WTC11 (cell line): Measurements from ENCODE around the gene DPP4. TPM values are rescaled to one million over a fixed set of nuclear protein-coding genes. Genes with fewer than 3 reads are reported as not detected.

ENCODE experiments used
- ATAC-seq: fragments of 200-7000 bp; cut with Tn5 transposase; 2 replicates; pipeline ENCODE4 v1.10.0; 2021; ENCODE audit warnings: mild to moderate bottlenecking, moderate library complexity
- CTCF ChIA-PET: fragments of 300-600 bp; sonication (Branson Sonifier 250); formaldehyde crosslinking; loops from one replicate; lab custom pipeline; 2021; ENCODE audit warnings: antibody characterized with exemption; lab: Charles Lee
- POLR2A ChIA-PET: fragments of 350-600 bp; sonication (Branson Sonifier 250); formaldehyde crosslinking; loops from one replicate; lab custom pipeline; 2021; ENCODE audit warnings: antibody characterized with exemption; lab: Charles Lee
- DNase-seq: peaks from one replicate; pipeline ENCODE4 v3.0.0; 2021; ENCODE audit warnings: low spot score
- H3K27ac Mint-ChIP-seq: 2 replicates; pipeline ENCODE4 v1.8.0; 2021; ENCODE audit warnings: mixed read lengths
- H3K27me3 Mint-ChIP-seq: 2 replicates; pipeline ENCODE4 v1.8.0; 2021; ENCODE audit warnings: low read depth, mild to moderate bottlenecking, moderate library complexity, mixed read lengths
- H3K36me3 Mint-ChIP-seq: 2 replicates; pipeline ENCODE4 v1.8.0; 2021; ENCODE audit warnings: mixed read lengths
- H3K4me1 Mint-ChIP-seq: 2 replicates; pipeline ENCODE4 v1.8.0; 2022; ENCODE audit warnings: mixed read lengths
- H3K4me3 Mint-ChIP-seq: 2 replicates; pipeline ENCODE4 v1.8.0; 2021; ENCODE audit warnings: mild to moderate bottlenecking, moderate library complexity, mixed read lengths
- H3K9me3 Mint-ChIP-seq: 2 replicates; pipeline ENCODE4 v1.8.0; 2021; ENCODE audit warnings: mixed read lengths
- ELF4 ChIP-seq: sonication (generic); formaldehyde crosslinking; IDR thresholded peaks from 2 replicates; pipeline ENCODE4 v1.8.1; 2022; ENCODE audit warnings: low read depth, mild to moderate bottlenecking, moderate library complexity, missing genetic modification reagents
- FOXJ3 ChIP-seq: sonication (generic); formaldehyde crosslinking; IDR thresholded peaks from 2 replicates; pipeline ENCODE4 v1.9.0; 2021; ENCODE audit warnings: missing genetic modification reagents, mild to moderate bottlenecking, borderline replicate concordance
- NFATC4 ChIP-seq: fragments of 250-450 bp; sonication (Bioruptor Pico); IDR thresholded peaks from 2 replicates; pipeline ENCODE4 v1.9.0; 2021; ENCODE audit warnings: mild to moderate bottlenecking
- NR1H2 ChIP-seq: sonication (generic); formaldehyde crosslinking; IDR thresholded peaks from 2 replicates; pipeline ENCODE4 v1.9.0; 2021; ENCODE audit warnings: mild to moderate bottlenecking, moderate library complexity, missing genetic modification reagents
- NR2C2 ChIP-seq: sonication (generic); formaldehyde crosslinking; IDR thresholded peaks from 2 replicates; pipeline ENCODE4 v1.8.0; 2022; ENCODE audit warnings: mild to moderate bottlenecking, missing genetic modification reagents
- TCF7 ChIP-seq: sonication (generic); formaldehyde crosslinking; IDR thresholded peaks from 2 replicates; pipeline ENCODE4 v1.8.0; 2022; ENCODE audit warnings: mild to moderate bottlenecking, low read depth, missing genetic modification reagents, moderate library complexity
- TP53 ChIP-seq: sonication (generic); formaldehyde crosslinking; IDR thresholded peaks from 2 replicates; pipeline ENCODE4 v1.8.1; 2023; ENCODE audit warnings: mild to moderate bottlenecking, missing genetic modification reagents
- ZNF416 ChIP-seq: fragments of 250-450 bp; sonication (Bioruptor Pico); IDR thresholded peaks from 2 replicates; pipeline ENCODE4 v1.9.0; 2021; ENCODE audit warnings: mild to moderate bottlenecking, inconsistent platforms
- total RNA-seq: library from RNA; stranded (reverse); gene quantifications from 3 replicates; pipeline ENCODE4 v1.2.3, GENCODE V29; 2021
- TF ChIP-seq, protein P1 (sequence below): fragments of 250-450 bp; sonication (Bioruptor Pico); IDR thresholded peaks from 2 replicates; pipeline ENCODE4 v1.9.0; 2021; ENCODE audit warnings: mild to moderate bottlenecking
- TF ChIP-seq, protein P2 (sequence below): sonication (generic); formaldehyde crosslinking; IDR thresholded peaks from 2 replicates; pipeline ENCODE4 v1.8.1; 2022; ENCODE audit warnings: low read depth, missing genetic modification reagents, borderline replicate concordance
- TF ChIP-seq, protein P3 (sequence below): fragments of 250-450 bp; sonication (Bioruptor Pico); IDR thresholded peaks from 2 replicates; pipeline ENCODE4 v1.9.0; 2021; ENCODE audit warnings: mild to moderate bottlenecking
- TF ChIP-seq, protein P4 (sequence below): sonication (generic); formaldehyde crosslinking; IDR thresholded peaks from 2 replicates; pipeline ENCODE4 v1.8.0; 2022; ENCODE audit warnings: mild to moderate bottlenecking, missing genetic modification reagents
- TF ChIP-seq, protein P5 (sequence below): sonication (generic); formaldehyde crosslinking; IDR thresholded peaks from 2 replicates; pipeline ENCODE4 v1.8.1; 2022; ENCODE audit warnings: mild to moderate bottlenecking, missing genetic modification reagents, moderate library complexity, borderline replicate concordance
- TF ChIP-seq, protein P6 (sequence below): sonication (generic); formaldehyde crosslinking; IDR thresholded peaks from 2 replicates; pipeline ENCODE4 v1.8.1; 2023; ENCODE audit warnings: mild to moderate bottlenecking, missing genetic modification reagents, moderate library complexity
- TF ChIP-seq, protein P7 (sequence below): sonication (generic); formaldehyde crosslinking; IDR thresholded peaks from 2 replicates; pipeline ENCODE4 v1.8.0; 2023; ENCODE audit warnings: mild to moderate bottlenecking, missing genetic modification reagents

Gene DPP4
- total RNA-seq, 1 experiment from 2014 or later, result 3.6 TPM

DNA sequence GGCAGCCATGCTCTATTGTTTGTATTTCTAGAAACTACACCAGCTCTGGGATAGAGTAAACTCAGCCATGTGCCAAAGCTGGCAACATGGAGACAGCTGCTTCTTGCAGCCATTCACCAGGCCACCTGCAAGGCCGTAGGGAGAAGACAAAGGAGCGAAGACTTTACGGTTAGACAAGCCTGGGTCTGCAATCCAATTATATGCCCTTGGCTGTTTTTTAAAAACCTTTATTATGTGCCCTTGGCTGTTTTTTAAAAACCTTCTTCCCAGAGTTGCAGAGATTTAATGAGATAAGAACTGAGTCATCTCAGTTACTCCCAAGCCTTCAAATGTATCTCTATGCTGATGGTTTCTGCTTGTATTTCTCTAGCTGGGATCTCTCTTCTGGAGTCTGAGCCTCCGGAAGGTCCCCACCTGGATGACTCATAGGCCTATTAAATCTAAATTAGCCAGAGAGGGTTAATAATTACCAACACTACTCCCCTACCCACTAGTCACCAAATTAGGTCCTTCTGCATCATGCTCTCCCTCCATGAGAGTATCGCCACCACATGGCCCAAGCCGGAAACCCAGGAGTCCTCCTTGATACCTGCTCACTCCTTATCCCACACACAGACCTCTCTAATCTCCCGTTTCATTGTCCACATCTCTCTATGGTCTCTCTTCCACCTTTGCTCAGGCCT is 17.5 kb upstream of the DPP4 start:
- Mint-ChIP-seq H3K4me3 (no peak overlapping the region), H3K9me3 (no peaks in the 10 kb centered on the region), H3K27ac (no peak overlapping the region), H3K4me1 (no peaks in the 10 kb centered on the region), H3K36me3 (no peaks in the 10 kb centered on the region), H3K27me3 (no peaks in the 10 kb centered on the region)
- TF ChIP-seq ELF4 (no peak), NR1H2 (no peak), ZNF416 (CRISPR knock-in tag) (no peak), NFATC4 (CRISPR knock-in tag) (no peak), TCF7 (CRISPR knock-in tag) (no peak), NR2C2 (CRISPR knock-in tag) (no peak)
- TF ChIP-seq, protein P1, sequence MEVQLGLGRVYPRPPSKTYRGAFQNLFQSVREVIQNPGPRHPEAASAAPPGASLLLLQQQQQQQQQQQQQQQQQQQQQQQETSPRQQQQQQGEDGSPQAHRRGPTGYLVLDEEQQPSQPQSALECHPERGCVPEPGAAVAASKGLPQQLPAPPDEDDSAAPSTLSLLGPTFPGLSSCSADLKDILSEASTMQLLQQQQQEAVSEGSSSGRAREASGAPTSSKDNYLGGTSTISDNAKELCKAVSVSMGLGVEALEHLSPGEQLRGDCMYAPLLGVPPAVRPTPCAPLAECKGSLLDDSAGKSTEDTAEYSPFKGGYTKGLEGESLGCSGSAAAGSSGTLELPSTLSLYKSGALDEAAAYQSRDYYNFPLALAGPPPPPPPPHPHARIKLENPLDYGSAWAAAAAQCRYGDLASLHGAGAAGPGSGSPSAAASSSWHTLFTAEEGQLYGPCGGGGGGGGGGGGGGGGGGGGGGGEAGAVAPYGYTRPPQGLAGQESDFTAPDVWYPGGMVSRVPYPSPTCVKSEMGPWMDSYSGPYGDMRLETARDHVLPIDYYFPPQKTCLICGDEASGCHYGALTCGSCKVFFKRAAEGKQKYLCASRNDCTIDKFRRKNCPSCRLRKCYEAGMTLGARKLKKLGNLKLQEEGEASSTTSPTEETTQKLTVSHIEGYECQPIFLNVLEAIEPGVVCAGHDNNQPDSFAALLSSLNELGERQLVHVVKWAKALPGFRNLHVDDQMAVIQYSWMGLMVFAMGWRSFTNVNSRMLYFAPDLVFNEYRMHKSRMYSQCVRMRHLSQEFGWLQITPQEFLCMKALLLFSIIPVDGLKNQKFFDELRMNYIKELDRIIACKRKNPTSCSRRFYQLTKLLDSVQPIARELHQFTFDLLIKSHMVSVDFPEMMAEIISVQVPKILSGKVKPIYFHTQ (CRISPR knock-in tag), result no peak
- TF ChIP-seq, protein P2, sequence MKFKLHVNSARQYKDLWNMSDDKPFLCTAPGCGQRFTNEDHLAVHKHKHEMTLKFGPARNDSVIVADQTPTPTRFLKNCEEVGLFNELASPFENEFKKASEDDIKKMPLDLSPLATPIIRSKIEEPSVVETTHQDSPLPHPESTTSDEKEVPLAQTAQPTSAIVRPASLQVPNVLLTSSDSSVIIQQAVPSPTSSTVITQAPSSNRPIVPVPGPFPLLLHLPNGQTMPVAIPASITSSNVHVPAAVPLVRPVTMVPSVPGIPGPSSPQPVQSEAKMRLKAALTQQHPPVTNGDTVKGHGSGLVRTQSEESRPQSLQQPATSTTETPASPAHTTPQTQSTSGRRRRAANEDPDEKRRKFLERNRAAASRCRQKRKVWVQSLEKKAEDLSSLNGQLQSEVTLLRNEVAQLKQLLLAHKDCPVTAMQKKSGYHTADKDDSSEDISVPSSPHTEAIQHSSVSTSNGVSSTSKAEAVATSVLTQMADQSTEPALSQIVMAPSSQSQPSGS (CRISPR knock-in tag), result no peak
- TF ChIP-seq, protein P3, sequence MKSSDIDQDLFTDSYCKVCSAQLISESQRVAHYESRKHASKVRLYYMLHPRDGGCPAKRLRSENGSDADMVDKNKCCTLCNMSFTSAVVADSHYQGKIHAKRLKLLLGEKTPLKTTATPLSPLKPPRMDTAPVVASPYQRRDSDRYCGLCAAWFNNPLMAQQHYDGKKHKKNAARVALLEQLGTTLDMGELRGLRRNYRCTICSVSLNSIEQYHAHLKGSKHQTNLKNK (CRISPR knock-in tag), result no peak
- TF ChIP-seq, protein P4, sequence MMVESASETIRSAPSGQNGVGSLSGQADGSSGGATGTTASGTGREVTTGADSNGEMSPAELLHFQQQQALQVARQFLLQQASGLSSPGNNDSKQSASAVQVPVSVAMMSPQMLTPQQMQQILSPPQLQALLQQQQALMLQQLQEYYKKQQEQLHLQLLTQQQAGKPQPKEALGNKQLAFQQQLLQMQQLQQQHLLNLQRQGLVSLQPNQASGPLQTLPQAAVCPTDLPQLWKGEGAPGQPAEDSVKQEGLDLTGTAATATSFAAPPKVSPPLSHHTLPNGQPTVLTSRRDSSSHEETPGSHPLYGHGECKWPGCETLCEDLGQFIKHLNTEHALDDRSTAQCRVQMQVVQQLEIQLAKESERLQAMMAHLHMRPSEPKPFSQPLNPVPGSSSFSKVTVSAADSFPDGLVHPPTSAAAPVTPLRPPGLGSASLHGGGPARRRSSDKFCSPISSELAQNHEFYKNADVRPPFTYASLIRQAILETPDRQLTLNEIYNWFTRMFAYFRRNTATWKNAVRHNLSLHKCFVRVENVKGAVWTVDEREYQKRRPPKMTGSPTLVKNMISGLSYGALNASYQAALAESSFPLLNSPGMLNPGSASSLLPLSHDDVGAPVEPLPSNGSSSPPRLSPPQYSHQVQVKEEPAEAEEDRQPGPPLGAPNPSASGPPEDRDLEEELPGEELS, result no peak
- TF ChIP-seq, protein P5, sequence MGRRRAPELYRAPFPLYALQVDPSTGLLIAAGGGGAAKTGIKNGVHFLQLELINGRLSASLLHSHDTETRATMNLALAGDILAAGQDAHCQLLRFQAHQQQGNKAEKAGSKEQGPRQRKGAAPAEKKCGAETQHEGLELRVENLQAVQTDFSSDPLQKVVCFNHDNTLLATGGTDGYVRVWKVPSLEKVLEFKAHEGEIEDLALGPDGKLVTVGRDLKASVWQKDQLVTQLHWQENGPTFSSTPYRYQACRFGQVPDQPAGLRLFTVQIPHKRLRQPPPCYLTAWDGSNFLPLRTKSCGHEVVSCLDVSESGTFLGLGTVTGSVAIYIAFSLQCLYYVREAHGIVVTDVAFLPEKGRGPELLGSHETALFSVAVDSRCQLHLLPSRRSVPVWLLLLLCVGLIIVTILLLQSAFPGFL (CRISPR knock-in tag), result no peak
- ChIA-PET CTCF (interaction anchor here (1.0 to 1.5 kb wide), 2 partner anchors 103 to 144 kb away, joined by 3 to 4 read pairs; no protein-coding TSS in a partner anchor), POLR2A (no interaction called here)
- DNase-seq (peak; percentile 58), ATAC-seq (peak; percentile 98)

DNA sequence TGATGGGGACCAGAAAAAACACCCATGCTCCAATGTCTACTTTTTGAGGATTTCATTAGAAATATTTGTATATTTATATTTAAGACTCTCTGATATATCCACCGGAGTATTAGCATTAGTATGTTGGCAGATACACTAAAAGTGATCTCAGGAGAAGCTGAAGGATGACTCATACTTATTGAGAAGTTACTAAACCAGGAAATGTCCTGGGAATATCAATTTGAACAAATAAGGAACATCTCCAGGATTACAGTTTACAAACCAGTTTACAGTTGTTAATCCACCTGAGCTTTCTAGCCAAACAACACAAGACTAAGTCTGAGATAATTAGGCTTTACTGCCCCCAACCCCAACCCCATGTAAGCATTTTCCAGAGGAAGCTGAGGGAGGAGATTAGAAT is 16.1 kb upstream of the DPP4 start:
- H3K27me3 Mint-ChIP-seq, result no peaks in the 10 kb centered on the region
- no peak overlapping the region for H3K4me3 Mint-ChIP-seq
- TF ChIP-seq, protein P6, sequence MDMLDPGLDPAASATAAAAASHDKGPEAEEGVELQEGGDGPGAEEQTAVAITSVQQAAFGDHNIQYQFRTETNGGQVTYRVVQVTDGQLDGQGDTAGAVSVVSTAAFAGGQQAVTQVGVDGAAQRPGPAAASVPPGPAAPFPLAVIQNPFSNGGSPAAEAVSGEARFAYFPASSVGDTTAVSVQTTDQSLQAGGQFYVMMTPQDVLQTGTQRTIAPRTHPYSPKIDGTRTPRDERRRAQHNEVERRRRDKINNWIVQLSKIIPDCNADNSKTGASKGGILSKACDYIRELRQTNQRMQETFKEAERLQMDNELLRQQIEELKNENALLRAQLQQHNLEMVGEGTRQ, result no peak
- TF ChIP-seq, all 79 proteins: peak for 0
- DNase-seq (no peak), ATAC-seq (no peak)
- ChIA-PET CTCF (interaction anchor here (1.5 kb wide), 1 partner anchor 143 kb away, joined by 4 read pairs; no protein-coding TSS in a partner anchor), POLR2A (no interaction called here)
- H3K4me1 Mint-ChIP-seq, result no peaks in the 10 kb centered on the region
- H3K27ac Mint-ChIP-seq, result no peak overlapping the region
- H3K36me3 Mint-ChIP-seq, result no peaks in the 10 kb centered on the region
- no peaks in the 10 kb centered on the region for H3K9me3 Mint-ChIP-seq

DNA sequence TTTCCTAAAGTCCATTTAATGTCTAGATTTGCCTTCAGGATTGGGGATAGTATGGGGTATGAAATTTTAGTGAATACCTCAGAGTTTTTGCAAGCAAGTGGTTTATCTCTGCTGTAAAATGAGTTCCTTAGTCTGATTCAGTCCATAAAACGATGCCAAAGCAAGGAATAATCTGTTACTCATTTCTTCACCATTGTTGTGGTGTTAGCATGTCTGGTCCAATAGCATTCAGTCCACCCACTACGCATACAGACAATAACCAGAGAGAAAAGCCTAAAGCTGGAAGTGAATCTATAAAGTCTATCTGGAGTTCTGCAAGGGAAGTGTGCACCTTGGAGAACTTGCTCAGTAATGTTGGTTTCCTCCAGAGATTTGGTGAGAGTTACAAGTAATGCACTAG is 12.9 kb upstream of the DPP4 start:
- DNase-seq (no peak), ATAC-seq (no peak)
- no peak overlapping the region for H3K4me3 Mint-ChIP-seq
- CTCF ChIA-PET, result no interaction called here
- H3K9me3 Mint-ChIP-seq, result no peaks in the 10 kb centered on the region
- no peaks in the 10 kb centered on the region for H3K36me3 Mint-ChIP-seq
- H3K27ac Mint-ChIP-seq, result no peak overlapping the region
- POLR2A ChIA-PET, result no interaction called here
- H3K4me1 Mint-ChIP-seq, result no peaks in the 10 kb centered on the region
- H3K27me3 Mint-ChIP-seq, result no peaks in the 10 kb centered on the region
- TF ChIP-seq, protein P7, sequence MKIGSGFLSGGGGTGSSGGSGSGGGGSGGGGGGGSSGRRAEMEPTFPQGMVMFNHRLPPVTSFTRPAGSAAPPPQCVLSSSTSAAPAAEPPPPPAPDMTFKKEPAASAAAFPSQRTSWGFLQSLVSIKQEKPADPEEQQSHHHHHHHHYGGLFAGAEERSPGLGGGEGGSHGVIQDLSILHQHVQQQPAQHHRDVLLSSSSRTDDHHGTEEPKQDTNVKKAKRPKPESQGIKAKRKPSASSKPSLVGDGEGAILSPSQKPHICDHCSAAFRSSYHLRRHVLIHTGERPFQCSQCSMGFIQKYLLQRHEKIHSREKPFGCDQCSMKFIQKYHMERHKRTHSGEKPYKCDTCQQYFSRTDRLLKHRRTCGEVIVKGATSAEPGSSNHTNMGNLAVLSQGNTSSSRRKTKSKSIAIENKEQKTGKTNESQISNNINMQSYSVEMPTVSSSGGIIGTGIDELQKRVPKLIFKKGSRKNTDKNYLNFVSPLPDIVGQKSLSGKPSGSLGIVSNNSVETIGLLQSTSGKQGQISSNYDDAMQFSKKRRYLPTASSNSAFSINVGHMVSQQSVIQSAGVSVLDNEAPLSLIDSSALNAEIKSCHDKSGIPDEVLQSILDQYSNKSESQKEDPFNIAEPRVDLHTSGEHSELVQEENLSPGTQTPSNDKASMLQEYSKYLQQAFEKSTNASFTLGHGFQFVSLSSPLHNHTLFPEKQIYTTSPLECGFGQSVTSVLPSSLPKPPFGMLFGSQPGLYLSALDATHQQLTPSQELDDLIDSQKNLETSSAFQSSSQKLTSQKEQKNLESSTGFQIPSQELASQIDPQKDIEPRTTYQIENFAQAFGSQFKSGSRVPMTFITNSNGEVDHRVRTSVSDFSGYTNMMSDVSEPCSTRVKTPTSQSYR (CRISPR knock-in tag), result no peak
- TF ChIP-seq FOXJ3 (no peak), TP53 (CRISPR knock-in tag) (no peak)
- TF ChIP-seq, protein P3 (CRISPR knock-in tag), result no peak
